ENCODE results near the gene ADORA3.

ADORA3 gene

GRCh38 chr1:111475701-111476100 is 27.7 kb downstream of the ADORA3 start:
- no peak for DNase-seq (ENCODE audit: low read depth in 1 of 2, low spot score in 1 of 2)

DNA sequence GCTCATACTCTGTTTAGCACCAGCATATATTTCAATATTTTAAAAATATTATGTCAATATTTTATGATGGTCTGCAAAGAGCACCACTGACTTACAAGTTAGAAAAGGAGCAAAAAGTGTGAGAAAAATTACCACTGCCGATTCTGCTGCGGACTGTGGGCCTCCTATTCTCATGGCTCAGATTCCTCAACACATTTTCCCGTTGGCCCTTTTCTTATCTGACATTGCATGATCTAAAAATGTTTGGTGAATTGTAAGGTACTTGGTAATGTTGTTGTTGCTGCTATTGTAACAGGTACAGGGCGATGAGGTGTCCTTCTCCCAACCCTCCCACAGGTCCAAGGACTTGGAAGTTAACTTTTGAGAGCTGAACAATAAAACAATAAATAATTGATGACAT is 28.9 kb downstream of the ADORA3 start:
- no peak for DNase-seq (ENCODE audit: low read depth in 1 of 2, low spot score in 1 of 2)

GRCh38 chr1:111474106-111474505 is 29.3 kb downstream of the ADORA3 start:
- no peak for DNase-seq (ENCODE audit: low read depth in 1 of 2, low spot score in 1 of 2)

DNA sequence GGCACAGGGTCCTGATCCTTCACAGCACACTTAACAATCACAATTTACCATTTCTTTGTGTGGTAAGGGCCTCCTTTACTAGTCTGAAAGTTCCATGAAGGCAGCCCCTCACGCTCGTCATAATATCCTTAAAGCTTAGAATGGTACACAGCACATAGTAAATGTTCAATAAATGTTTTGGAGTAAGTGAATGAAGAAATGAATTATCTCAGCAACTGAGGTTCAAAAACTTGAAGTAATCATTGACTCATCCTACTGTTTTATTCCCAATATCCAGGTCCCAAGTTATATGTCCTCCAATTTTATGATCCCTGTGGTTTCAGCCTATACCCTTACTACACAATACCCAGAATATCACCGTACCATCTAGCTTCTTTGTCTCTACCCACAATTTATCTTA is 31.9 kb downstream of the ADORA3 start:
- DNase-seq (ENCODE audit: low read depth in 1 of 2, low spot score in 1 of 2): no peak

- peak in 1 of 2 donors; percentile 39 for DNase-seq (ENCODE audit: low read depth in 1 of 2, low spot score in 1 of 2)
These were observed 32.4 kb downstream of the ADORA3 start for GRCh38 chr1:111471012-111471411.

DNA sequence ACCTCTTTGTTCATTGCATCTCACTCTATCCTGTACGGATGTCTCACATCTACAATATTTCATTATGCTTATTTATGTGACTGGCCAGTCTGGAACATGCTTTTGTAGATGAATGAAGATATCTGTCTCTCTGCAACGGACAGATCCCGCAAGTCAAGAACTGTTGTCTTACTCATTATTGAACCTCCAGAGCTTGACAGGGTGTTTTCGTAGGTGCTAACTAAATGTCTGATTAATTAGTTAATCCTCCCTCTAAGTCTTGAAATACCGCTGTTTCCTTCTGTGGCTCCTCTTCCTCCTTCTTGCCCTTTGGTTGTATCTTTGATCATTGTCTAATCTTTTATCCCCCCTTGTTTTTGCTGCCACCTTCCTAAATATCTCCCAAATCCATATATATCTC is 32.8 kb downstream of the ADORA3 start:
- DNase-seq (ENCODE audit: low read depth in 1 of 2, low spot score in 1 of 2): no peak

DNA sequence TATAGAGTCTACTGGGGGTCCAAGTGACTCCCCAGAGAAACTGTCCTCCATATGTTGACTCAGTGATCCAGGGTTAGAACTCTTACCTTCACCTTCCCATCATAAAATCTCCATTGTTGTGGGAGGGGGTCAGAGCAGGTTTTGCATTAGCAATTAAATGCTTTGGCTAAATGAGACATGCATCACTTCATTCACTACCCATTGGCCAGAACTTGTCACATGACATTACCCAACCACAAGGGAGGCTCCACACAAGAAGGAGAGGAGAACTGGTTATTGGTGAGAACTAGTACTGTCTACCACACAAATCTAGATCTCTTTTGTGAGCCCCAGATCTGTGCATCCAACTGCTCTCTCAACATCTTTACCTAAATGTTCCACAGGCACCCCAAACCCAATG is 33.9 kb downstream of the ADORA3 start:
- no peak for DNase-seq (ENCODE audit: low read depth in 1 of 2, low spot score in 1 of 2)

- DNase-seq (ENCODE audit: low read depth in 1 of 2, low spot score in 1 of 2): no peak
These were observed 34.7 kb downstream of the ADORA3 start for GRCh38 chr1:111468717-111469100.

DNA sequence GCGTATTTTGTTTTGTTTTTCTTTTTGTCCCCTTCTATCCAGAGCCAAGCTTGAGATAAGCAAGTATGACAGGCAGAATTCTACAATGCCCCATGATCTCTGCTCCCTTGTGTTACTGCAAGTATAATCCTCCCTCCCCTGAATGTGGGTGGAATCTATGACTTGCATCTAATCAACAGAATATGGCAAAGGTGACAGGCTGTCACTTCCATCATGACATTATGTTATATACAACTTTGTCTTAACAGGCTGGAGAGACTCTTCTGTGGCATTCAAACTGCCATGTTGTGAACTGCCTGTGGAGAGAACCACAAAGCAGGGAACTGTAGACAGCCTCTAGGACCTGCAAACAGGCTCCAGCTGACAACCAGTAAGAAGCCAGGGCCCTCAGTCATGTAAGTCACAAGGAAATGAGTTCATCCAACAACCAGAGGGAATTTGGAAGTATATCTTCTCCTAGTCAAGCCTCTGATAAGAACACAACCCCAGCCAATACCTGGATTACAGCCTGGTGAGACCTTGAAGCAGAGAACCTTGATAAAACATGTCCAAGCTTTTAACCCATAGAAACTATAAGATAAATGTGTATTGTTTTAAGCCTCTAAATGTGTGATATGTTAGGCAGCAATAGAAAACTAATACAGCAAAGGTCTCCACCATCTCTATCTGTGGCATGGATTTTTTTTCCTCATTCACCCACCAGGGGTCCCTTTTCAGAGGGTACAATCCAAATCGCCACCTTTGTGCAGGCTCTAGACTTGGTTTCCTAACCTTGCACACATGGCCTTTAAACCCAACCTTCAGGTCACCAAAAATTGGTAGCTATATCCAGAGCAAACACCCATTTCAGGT is 35.3 kb downstream of the ADORA3 start:
- no peak for DNase-seq (ENCODE audit: low read depth in 1 of 2, low spot score in 1 of 2)

GRCh38 chr1:111466480-111466879 is 37.0 kb downstream of the ADORA3 start:
- DNase-seq (ENCODE audit: low read depth in 1 of 2, low spot score in 1 of 2): no peak

DNA sequence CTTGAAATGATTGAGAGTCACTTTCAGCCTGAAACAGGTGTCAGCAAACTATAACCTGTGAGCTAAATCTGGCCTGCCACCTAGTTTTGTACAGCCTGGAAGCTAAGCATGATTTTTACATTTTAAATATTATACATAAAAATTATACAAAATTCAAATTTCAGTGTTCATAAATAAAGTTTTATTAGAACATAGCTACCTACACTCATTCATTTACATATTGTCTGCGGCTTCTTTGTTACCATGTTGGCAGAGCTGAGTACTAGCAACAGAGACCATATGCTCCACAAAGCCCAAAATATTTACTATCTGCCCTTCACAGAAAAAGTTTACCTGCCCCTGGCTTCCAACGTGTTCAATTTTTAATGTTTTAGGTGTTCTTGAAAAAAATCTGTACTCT is 37.7 kb downstream of the ADORA3 start:
- no peak for DNase-seq (ENCODE audit: low read depth in 1 of 2, low spot score in 1 of 2)

DNA sequence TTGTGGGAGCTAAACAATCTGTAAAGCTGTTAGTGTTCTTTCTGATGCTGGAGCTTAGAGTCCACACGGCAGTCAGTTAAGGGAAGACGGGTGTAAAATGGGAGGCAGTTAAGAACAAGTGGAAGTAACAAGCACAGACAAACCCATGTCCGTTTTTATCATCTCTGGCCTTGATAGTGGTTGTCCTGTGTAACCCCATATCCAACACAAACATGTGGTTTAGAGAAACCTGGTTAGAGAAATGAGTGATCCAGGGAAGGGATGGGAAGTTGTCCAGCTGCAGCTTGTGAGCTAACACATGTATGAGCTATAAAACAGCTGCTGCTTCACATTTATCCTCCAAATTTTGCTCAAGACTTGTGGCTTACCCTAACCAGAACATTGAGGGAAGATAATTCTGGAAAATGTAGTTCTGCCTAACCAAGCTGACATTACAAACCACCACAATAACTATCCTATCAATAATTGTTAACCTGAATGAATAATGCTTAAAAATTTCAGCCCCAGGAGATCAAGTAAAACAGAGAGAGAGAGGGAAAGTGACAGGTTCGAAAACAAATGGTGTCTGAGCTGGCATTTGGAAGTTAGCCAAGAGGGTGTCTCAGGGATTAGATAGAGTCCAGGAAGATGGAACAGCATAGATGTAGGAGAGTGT is 40.3 kb downstream of the ADORA3 start:
- no peak for DNase-seq (ENCODE audit: low read depth in 1 of 2, low spot score in 1 of 2)

GRCh38 chr1:111462370-111463028 is 40.9 kb downstream of the ADORA3 start:
- no peak for DNase-seq (ENCODE audit: low read depth in 1 of 2, low spot score in 1 of 2)

- DNase-seq (ENCODE audit: low read depth in 1 of 2, low spot score in 1 of 2): no peak
These were observed 41.7 kb downstream of the ADORA3 start for GRCh38 chr1:111461765-111462164.

DNA sequence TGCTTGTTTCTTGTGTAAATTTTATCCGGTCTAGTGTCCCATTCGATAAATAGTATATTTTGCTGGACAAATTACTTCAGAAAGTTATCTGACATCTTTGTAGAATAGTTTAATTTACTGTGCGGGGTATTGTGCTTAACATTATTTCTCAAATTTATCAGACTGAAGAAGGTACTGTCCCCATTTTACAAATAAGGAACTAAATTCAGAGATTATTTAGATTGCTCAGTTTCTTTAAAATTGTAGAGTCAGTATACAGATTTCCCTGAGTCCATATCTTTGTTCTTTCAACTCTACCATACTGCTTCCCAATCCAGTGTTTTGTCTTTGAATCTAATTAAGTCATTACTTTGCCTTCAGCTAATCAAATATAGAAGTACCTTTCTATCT is 47.8 kb downstream of the ADORA3 start:
- no peak for DNase-seq (ENCODE audit: low read depth in 1 of 2, low spot score in 1 of 2)

DNA sequence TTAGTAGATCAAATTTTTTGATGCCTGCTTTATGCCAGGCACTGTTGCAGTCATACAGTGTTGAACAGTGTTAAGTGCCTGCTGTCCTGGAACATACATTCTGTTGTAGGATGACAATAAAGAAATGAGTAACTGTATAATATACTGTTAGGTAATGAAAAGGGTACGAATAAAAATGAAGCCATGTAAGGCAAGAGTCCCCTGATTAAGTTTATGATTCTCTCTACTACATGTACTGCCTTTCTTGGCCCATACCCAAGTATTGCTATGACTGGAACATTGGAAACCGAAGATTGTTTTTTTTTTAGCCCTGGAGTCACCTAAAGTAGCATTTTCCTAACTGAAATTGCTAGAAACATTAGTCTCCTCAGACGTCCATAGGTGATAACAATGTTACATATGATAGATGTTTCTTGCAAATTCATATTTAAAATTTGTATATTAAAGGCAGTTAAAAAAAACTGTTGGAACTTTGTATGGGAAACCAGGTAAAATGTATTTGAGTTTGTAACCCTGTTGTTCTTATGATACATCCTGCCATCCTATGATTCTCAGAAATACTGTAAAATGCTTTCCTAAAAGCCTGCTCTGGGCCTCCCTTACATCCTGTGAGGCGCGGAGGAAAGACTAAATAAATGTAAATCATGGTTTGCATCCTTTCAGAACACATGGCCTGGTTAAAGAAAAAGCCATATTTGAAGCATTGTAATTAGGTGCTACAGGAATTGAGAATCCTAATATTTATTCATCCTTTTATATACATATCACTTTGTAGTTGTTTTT is 48.4 kb downstream of the ADORA3 start:
- DNase-seq (ENCODE audit: low read depth in 1 of 2, low spot score in 1 of 2): no peak

- no peak for DNase-seq (ENCODE audit: low read depth in 1 of 2, low spot score in 1 of 2)
These were observed 49.7 kb downstream of the ADORA3 start for GRCh38 chr1:111453706-111454105.

GRCh38 chr1:111452581-111452980 is 50.9 kb downstream of the ADORA3 start:
- no peak for DNase-seq (ENCODE audit: low read depth in 1 of 2, low spot score in 1 of 2)

DNA sequence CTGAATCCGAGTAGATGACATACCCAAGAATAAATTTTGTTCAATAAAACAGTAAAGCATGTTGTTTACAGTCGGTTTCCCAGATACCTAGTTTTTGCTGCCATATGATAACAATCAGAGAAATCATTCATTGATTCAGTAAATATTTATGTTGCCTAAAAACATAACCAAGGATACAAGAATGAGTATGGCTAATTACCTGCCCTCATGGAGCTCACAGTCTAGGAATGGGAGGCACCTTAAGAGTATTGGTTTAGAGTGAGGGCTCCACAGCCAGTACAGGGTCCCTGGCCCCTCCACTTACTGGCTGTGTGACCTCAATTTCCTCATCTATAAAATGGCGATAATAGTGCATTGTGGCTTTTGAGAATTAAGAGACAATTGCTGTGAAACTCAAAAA is 53.2 kb downstream of the ADORA3 start:
- no peak for DNase-seq (ENCODE audit: low read depth in 1 of 2, low spot score in 1 of 2)

DNA sequence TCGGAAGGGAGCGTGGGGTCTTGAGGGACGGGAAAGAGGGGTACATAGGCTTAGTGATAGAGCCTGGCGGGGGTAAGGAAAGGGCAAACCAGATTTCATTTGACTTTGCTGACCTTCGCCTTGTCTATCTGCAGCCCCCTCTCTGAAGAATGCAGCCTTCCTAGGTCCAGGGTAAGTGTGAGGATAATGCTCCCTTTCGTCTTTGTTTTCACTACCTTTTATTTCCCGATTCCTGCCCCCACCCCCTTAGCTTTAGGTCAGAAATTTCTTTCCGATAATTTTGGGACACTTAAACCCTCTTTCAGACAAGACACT is 53.8 kb downstream of the ADORA3 start:
- DNase-seq (ENCODE audit: low read depth in 1 of 2, low spot score in 1 of 2): no peak
